Measurements from ENCODE around the gene OR7A17. TPM values are rescaled to one million over a fixed set of nuclear protein-coding genes. Genes with fewer than 3 reads are reported as not detected.

Gene OR7A17
- total and polyA plus RNA-seq, 2 of the 8 experiments (the other 6 are each of a cell fraction or from before 2014, with no cell fraction given), result not detected

DNA sequence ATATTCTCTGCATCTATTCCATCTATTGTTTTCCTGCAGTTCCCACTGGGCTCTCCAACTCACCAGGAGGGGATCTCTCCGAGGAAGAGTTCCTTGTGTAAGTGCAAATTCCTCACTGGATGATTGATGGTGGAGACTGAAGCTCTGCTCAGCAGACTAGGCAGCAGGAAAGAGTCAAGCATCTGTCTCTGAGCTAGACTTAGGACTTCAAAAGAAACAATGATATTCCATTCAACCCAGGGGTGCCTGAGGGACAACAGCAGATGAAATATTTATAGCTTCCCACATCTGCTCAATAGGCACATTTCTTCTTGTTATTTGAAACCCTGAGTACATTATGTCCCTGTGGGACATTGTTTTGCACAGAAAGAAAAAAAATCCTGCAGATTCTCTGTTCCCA, 50.9 kb downstream of the OR7A17 start, which contains the start of the genes OR7A5 and OR7C1 (continued):
- TF ChIP-seq SRF (IDR thresholded peaks at IDR 0.05; ENCODE audit: low read depth, low read length) (no peak), RFX5 (IDR thresholded peaks at IDR 0.05; ENCODE audit: borderline replicate concordance, low read depth, low read length) (no peak), BRCA1 (IDR thresholded peaks at IDR 0.05; ENCODE audit: low read depth, low read length) (no peak), ASH2L (IDR thresholded peaks at IDR 0.05; ENCODE audit: low read length) (no peak)
- TF ChIP-seq, protein P1, sequence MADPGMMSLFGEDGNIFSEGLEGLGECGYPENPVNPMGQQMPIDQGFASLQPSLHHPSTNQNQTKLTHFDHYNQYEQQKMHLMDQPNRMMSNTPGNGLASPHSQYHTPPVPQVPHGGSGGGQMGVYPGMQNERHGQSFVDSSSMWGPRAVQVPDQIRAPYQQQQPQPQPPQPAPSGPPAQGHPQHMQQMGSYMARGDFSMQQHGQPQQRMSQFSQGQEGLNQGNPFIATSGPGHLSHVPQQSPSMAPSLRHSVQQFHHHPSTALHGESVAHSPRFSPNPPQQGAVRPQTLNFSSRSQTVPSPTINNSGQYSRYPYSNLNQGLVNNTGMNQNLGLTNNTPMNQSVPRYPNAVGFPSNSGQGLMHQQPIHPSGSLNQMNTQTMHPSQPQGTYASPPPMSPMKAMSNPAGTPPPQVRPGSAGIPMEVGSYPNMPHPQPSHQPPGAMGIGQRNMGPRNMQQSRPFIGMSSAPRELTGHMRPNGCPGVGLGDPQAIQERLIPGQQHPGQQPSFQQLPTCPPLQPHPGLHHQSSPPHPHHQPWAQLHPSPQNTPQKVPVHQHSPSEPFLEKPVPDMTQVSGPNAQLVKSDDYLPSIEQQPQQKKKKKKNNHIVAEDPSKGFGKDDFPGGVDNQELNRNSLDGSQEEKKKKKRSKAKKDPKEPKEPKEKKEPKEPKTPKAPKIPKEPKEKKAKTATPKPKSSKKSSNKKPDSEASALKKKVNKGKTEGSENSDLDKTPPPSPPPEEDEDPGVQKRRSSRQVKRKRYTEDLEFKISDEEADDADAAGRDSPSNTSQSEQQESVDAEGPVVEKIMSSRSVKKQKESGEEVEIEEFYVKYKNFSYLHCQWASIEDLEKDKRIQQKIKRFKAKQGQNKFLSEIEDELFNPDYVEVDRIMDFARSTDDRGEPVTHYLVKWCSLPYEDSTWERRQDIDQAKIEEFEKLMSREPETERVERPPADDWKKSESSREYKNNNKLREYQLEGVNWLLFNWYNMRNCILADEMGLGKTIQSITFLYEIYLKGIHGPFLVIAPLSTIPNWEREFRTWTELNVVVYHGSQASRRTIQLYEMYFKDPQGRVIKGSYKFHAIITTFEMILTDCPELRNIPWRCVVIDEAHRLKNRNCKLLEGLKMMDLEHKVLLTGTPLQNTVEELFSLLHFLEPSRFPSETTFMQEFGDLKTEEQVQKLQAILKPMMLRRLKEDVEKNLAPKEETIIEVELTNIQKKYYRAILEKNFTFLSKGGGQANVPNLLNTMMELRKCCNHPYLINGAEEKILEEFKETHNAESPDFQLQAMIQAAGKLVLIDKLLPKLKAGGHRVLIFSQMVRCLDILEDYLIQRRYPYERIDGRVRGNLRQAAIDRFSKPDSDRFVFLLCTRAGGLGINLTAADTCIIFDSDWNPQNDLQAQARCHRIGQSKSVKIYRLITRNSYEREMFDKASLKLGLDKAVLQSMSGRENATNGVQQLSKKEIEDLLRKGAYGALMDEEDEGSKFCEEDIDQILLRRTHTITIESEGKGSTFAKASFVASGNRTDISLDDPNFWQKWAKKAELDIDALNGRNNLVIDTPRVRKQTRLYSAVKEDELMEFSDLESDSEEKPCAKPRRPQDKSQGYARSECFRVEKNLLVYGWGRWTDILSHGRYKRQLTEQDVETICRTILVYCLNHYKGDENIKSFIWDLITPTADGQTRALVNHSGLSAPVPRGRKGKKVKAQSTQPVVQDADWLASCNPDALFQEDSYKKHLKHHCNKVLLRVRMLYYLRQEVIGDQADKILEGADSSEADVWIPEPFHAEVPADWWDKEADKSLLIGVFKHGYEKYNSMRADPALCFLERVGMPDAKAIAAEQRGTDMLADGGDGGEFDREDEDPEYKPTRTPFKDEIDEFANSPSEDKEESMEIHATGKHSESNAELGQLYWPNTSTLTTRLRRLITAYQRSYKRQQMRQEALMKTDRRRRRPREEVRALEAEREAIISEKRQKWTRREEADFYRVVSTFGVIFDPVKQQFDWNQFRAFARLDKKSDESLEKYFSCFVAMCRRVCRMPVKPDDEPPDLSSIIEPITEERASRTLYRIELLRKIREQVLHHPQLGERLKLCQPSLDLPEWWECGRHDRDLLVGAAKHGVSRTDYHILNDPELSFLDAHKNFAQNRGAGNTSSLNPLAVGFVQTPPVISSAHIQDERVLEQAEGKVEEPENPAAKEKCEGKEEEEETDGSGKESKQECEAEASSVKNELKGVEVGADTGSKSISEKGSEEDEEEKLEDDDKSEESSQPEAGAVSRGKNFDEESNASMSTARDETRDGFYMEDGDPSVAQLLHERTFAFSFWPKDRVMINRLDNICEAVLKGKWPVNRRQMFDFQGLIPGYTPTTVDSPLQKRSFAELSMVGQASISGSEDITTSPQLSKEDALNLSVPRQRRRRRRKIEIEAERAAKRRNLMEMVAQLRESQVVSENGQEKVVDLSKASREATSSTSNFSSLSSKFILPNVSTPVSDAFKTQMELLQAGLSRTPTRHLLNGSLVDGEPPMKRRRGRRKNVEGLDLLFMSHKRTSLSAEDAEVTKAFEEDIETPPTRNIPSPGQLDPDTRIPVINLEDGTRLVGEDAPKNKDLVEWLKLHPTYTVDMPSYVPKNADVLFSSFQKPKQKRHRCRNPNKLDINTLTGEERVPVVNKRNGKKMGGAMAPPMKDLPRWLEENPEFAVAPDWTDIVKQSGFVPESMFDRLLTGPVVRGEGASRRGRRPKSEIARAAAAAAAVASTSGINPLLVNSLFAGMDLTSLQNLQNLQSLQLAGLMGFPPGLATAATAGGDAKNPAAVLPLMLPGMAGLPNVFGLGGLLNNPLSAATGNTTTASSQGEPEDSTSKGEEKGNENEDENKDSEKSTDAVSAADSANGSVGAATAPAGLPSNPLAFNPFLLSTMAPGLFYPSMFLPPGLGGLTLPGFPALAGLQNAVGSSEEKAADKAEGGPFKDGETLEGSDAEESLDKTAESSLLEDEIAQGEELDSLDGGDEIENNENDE (IDR thresholded peaks at IDR 0.05; ENCODE audit: insufficient replicate concordance, low read length), result no peak
